K562 (cell line): Measurements from ENCODE around the gene ACTRT2. TPM values are rescaled to one million over a fixed set of nuclear protein-coding genes. Genes with fewer than 3 reads are reported as not detected.

Experiments used
- ATAC-seq: fragments of 200-7000 bp; cut with Tn5 transposase; 3 replicates; pipeline ENCODE4 v1.9.1; 2020; ENCODE audit warnings: moderate library complexity
- BruUV-seq: library from RNA; stranded (reverse); fragments of 400-500 nt; replicated peaks from 2 replicates; lab custom pipeline; 2021; lab: Mats Ljungman, UMichigan
- CTCF ChIA-PET: fragments of 300-600 bp; formaldehyde crosslinking; extraction: SDS; loops from one replicate; lab custom pipeline; 2021; ENCODE audit warnings: low intra/inter-chr PET ratio; lab: Yijun Ruan, JAX
- POLR2A ChIA-PET: fragments of 300-600, 350-650 bp; sonication (Branson Sonifier 250); formaldehyde crosslinking; extraction: SDS; loops from one replicate; lab custom pipeline; 2021; ENCODE audit warnings: antibody characterized with exemption, inconsistent platforms; lab: Yijun Ruan, JAX
- DNase-seq, 4 experiments: peaks; one replicate each; pipeline versions ENCODE4 v3.0.0 to v3.0.0-alpha.2; 2011 to 2018; ENCODE audit warnings: low spot score in 3 of 4, mixed read lengths in 3 of 4; ENCODE audit errors: extremely low read depth in 1 of 4
- FAIRE-seq: peaks from 2 replicates; lab custom pipeline; 2011; peaks lifted over from hg19 to GRCh38; lab: Jason Lieb, UNC
- H2AFZ ChIP-seq: 2 replicates; pipeline ENCODE4 v1.6.0; 2011; ENCODE audit warnings: low read depth, low read length, control low read depth, inconsistent platforms
- H3K27ac ChIP-seq: fragments of 200-600 bp; 3 replicates; pipeline ENCODE4 v1.8.0; 2011; ENCODE audit warnings: low read depth, mild to moderate bottlenecking, control low read depth, inconsistent platforms, low read length, moderate library complexity, mixed read lengths; ENCODE audit errors: extremely low read depth
- H3K27me3 ChIP-seq, 2 experiments: fragments of 300-600 bp in 1 of 2; 2 replicates in 1 of 2; 3 replicates in 1 of 2; pipeline versions ENCODE4 v1.6.0 to v1.8.0; 2011; ENCODE audit warnings: inconsistent platforms in 2 of 2, low read length in 2 of 2, mild to moderate bottlenecking in 1 of 2, mixed read lengths in 1 of 2, moderate library complexity in 1 of 2; ENCODE audit not compliant: control insufficient read depth in 2 of 2, insufficient read depth in 2 of 2
- H3K36me3 ChIP-seq: fragments of 300-600 bp; 3 replicates; pipeline ENCODE4 v1.8.0; 2011; ENCODE audit warnings: mild to moderate bottlenecking, low read length, inconsistent platforms; ENCODE audit not compliant: control insufficient read depth, insufficient read depth
- H3K4me1 ChIP-seq, 2 experiments: fragments of 200-600 bp in 1 of 2; replicated peaks in 1 of 2; 2 replicates in 1 of 2; 3 replicates in 1 of 2; pipeline versions ENCODE4 v1.5.1 to v1.8.0; 2011; ENCODE audit warnings: inconsistent platforms in 2 of 2, low read length in 2 of 2, mild to moderate bottlenecking in 1 of 2, mixed read lengths in 1 of 2, moderate library complexity in 1 of 2; ENCODE audit not compliant: control insufficient read depth in 2 of 2, insufficient read depth in 2 of 2
- H3K4me2 ChIP-seq: 2 replicates; pipeline ENCODE4 v1.6.1; 2011; ENCODE audit warnings: low read length, control low read depth, inconsistent platforms, mixed read lengths; ENCODE audit not compliant: insufficient read depth
- H3K4me3 ChIP-seq: fragments of 200-600 bp; sonication (generic), shearing (Covaris generic); 2 replicates; pipeline ENCODE4 v1.5.1; 2016; ENCODE audit warnings: control low read depth, inconsistent platforms
- H3K79me2 ChIP-seq: fragments of 200-600 bp; 3 replicates; pipeline ENCODE4 v1.8.0; 2011; ENCODE audit warnings: low read length, inconsistent platforms; ENCODE audit not compliant: control insufficient read depth, insufficient read depth
- H3K9ac ChIP-seq, 2 experiments: 2 replicates each; pipeline versions ENCODE4 v1.6.0 to v1.6.1; 2011; ENCODE audit warnings: low read depth in 2 of 2, low read length in 2 of 2, control low read depth in 1 of 2, inconsistent platforms in 1 of 2, mild to moderate bottlenecking in 1 of 2, mixed read lengths in 1 of 2; ENCODE audit not compliant: insufficient read depth in 1 of 2
- H3K9me1 ChIP-seq: one replicate; pipeline ENCODE4 v1.6.0; 2011; ENCODE audit warnings: inconsistent platforms, mild to moderate bottlenecking, low read length, moderate library complexity; ENCODE audit not compliant: control insufficient read depth, insufficient read depth
- H3K9me3 ChIP-seq: replicated peaks from 2 replicates; pipeline ENCODE4 v1.5.1; 2011; ENCODE audit warnings: low read depth, low read length, inconsistent platforms; ENCODE audit not compliant: control insufficient read depth, insufficient read depth
- H4K20me1 ChIP-seq: replicated peaks from 2 replicates; pipeline ENCODE4 v1.6.1; 2011; ENCODE audit warnings: low read length, inconsistent platforms, mixed read lengths; ENCODE audit not compliant: control insufficient read depth, insufficient read depth
- FOXM1 ChIP-seq, 2 experiments: fragments of 450-650 bp in 1 of 2; sonication (generic) in 1 of 2; formaldehyde crosslinking in 1 of 2; IDR thresholded peaks; 2 replicates each; pipeline versions ENCODE4 v1.6.1 to v1.9.0; 2017 to 2022; ENCODE audit warnings: low read depth in 2 of 2, mild to moderate bottlenecking in 2 of 2, missing genetic modification reagents in 1 of 2, moderate library complexity in 1 of 2
- KLF10 ChIP-seq: fragments of 250-450 bp; sonication (Bioruptor Pico); IDR thresholded peaks from 2 replicates; pipeline ENCODE4 v1.6.1; 2021; ENCODE audit warnings: matching md5 sums
- RFX7 ChIP-seq: fragments of 250-450 bp; sonication (Bioruptor Pico); IDR thresholded peaks from 2 replicates; pipeline ENCODE4 v1.5.1; 2021; ENCODE audit warnings: mild to moderate bottlenecking
- TFAM ChIP-seq: fragments of 250-450 bp; sonication (Bioruptor Pico); conservative IDR thresholded peaks from 2 replicates; pipeline ENCODE4 v1.5.0; 2021; ENCODE audit warnings: mild to moderate bottlenecking, moderate library complexity
- ZFX ChIP-seq: sonication (generic); formaldehyde crosslinking; IDR thresholded peaks from 2 replicates; pipeline ENCODE4 v1.8.0; 2022; ENCODE audit warnings: mild to moderate bottlenecking, missing genetic modification reagents, moderate library complexity
- ZNF717 ChIP-seq: fragments of 250-450 bp; sonication (Bioruptor Pico); IDR thresholded peaks from 2 replicates; pipeline ENCODE4 v1.5.0; 2021
- ZNF764 ChIP-seq: fragments of 250-450 bp; sonication (Bioruptor Pico); IDR thresholded peaks from 2 replicates; pipeline ENCODE4 v1.4.0; 2020; ENCODE audit warnings: low read depth, mild to moderate bottlenecking, moderate library complexity
- WGBS: fragments of 100-300 bp; shearing (Covaris generic); methylation state at CpG from one replicate; pipeline ENCODE4 v1.1.6; 2016; ENCODE audit warnings: low coverage, mixed read lengths; ENCODE audit not compliant: insufficient coverage; ENCODE audit errors: missing lambda C conversion rate; 5-methylcytosine and 5-hydroxymethylcytosine counted together
- in situ Hi-C: fragments of 300-500 bp; cut with MboI; formaldehyde crosslinking; loops from 4 replicates; pipeline ENCODE4 v1.15.0; 2018; ENCODE audit warnings: inconsistent platforms, mixed read lengths
- intact Hi-C: fragments of 100-400 bp; cut with micrococcal nuclease; formaldehyde crosslinking; loops from 2 replicates; pipeline ENCODE4 v1.14.2; 2022
- polyA plus RNA-seq, 8 experiments: library from polyadenylated mRNA; depleted of rRNA in 4 of 8; stranded (reverse) in 5 of 8; unstranded in 3 of 8; fragments of >200 nt; fragmentation: Nextera tagmentation in 2 of 8; fragmentation: Illumina TruSeq in 1 of 8; extraction: Ambion mirVana in 2 of 8; extraction: Trizol in 1 of 8; gene quantifications; 2 replicates each; pipeline versions ENCODE4 v1.2.1 to v1.2.3, GENCODE V29; 2011 to 2014; ENCODE audit warnings: inconsistent platforms in 1 of 8, missing spikeins in 1 of 8
- total RNA-seq, 7 experiments: library from RNA; depleted of rRNA in 6 of 7; stranded (reverse); fragments of >200 nt in 6 of 7; fragmentation: Illumina TruSeq in 2 of 7; extraction: Trizol in 2 of 7; gene quantifications; 2 replicates each; pipeline versions ENCODE4 v1.2.1 to v1.2.3, GENCODE V29; 2011 to 2021; ENCODE audit warnings: low replicate concordance in 1 of 7
- TF ChIP-seq, protein P1 (sequence below): sonication (generic); formaldehyde crosslinking; IDR thresholded peaks from 2 replicates; pipeline ENCODE4 v1.8.0; 2022; ENCODE audit warnings: missing genetic modification reagents, mild to moderate bottlenecking, moderate library complexity, borderline replicate concordance
- TF ChIP-seq, protein P2 (sequence below): sonication (generic); formaldehyde crosslinking; IDR thresholded peaks from 2 replicates; pipeline ENCODE4 v1.8.0; 2022; ENCODE audit warnings: mild to moderate bottlenecking, missing genetic modification reagents

The ACTRT2 gene
- total and polyA plus RNA-seq, 9 of the 15 experiments (the other 6 are each of a cell fraction or from before 2014, with no cell fraction given), result not detected

DNA sequence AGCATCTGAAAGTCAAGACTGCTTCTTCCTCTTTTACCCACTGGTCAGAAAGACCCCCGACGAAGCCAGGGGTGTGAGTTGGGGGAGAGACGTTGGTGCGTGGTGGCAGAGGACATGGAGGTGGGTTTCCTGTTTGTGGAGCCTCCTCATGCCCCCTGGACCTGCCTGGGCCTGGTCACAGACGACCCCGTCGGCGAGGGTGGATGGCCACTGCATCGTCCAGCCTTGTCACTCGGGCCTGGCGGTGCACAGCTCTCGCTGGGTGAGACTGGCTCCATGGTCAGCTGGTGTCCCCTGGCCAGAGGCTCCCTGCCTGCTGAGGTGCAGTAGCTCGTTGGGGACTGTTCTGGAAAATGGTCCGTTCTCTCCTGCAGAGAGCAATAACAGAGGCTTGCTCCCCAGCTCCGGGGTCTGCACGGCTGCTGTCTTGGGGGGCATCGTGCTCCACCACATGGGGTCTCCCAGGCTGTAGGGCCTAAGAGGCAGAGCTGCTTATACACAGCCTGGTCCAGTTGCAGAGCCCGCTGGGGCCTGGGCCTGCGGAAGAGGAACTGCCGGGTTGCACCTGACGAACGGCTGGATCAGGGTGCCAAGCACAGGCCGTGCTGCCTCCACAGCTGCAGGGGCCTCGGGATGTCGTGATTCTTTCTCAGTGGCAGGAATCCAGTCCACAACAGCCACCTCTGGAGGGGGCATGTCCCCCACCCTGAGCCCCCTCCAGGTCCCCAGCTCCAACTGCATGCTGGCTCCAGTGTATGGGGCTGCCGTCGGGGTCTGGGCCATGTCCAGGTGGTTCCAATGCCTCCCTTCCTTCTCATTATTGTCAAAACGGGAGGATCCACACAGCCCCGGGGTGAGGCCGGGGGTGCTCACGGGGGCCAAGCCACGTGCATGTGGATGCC lies 18.0 kb upstream of the ACTRT2 start:
- H3K4me3 ChIP-seq, result no peak overlapping the region
- H3K4me2 ChIP-seq, result no peak overlapping the region
- H3K27ac ChIP-seq, result no peak overlapping the region
- H3K9me1 ChIP-seq, result no peaks in the 10 kb centered on the region
- no peaks in the 10 kb centered on the region for H3K9me3 ChIP-seq
- no peak overlapping the region for H2AFZ ChIP-seq
- intact Hi-C loops, result no loop called here
- TF ChIP-seq, protein P1, sequence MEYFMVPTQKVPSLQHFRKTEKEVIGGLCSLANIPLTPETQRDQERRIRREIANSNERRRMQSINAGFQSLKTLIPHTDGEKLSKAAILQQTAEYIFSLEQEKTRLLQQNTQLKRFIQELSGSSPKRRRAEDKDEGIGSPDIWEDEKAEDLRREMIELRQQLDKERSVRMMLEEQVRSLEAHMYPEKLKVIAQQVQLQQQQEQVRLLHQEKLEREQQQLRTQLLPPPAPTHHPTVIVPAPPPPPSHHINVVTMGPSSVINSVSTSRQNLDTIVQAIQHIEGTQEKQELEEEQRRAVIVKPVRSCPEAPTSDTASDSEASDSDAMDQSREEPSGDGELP, result no peak
- TF ChIP-seq RFX7 (CRISPR knock-in tag) (no peak), FOXM1 (IDR thresholded peaks at IDR 0.05; ENCODE audit: low read depth) (no peak), FOXM1 (CRISPR knock-in tag; IDR thresholded peaks at IDR 0.05; ENCODE audit: low read depth) (no peak), KLF10 (CRISPR knock-in tag) (no peak), ZFX (CRISPR knock-in tag) (no peak), ZNF717 (CRISPR knock-in tag) (no peak), TFAM (no peak), ZNF764 (no peak)
- TF ChIP-seq, protein P2, sequence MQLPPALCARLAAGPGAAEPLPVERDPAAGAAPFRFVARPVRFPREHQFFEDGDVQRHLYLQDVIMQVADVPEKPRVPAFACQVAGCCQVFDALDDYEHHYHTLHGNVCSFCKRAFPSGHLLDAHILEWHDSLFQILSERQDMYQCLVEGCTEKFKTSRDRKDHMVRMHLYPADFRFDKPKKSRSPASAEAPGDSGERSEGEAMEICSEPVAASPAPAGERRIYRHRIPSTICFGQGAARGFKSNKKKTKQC, result no peak
- peaks cover 0 to 14% of the 10 kb centered on the region in 2 experiments; a peak in 3 of 5 replicates for H3K27me3 ChIP-seq
- FAIRE-seq (no peak), DNase-seq (no peak), ATAC-seq (no peak)
- no peaks in the 10 kb centered on the region; a peak in 1 of 5 replicates for H3K4me1 ChIP-seq
- ChIA-PET POLR2A (interaction anchor here (0.5 to 0.7 kb wide), 2 partner anchors 10 to 20 kb away, joined by 3 to 4 read pairs; no protein-coding TSS in a partner anchor), CTCF (no interaction called here)
- H3K79me2 ChIP-seq, result no peaks in the 10 kb centered on the region
- no TSS peak for BruUV-seq
- no peaks in the 10 kb centered on the region for H4K20me1 ChIP-seq
- under 1% methylated on average over 32 of the region's 32 CpGs for WGBS
- H3K9ac ChIP-seq, result no peak overlapping the region; a peak in 1 of 4 replicates
- in situ Hi-C loops, result loop anchor here (5.0 kb wide), 1 partner anchor 419 kb away; no protein-coding TSS in a partner anchor
- no peaks in the 10 kb centered on the region for H3K36me3 ChIP-seq
